Hematopoietic multipotent progenitor cell treated with erythropoietin and hydrocortisone succinate and interleukin-3 and kit ligand, for 4 days (in vitro differentiated cells): Measurements from ENCODE around the gene ADD1.
A peak's percentile ranks its signal among the peaks of the same experiment; 100 is the strongest.

Source experiments
- DNase-seq: peaks from one replicate; pipeline ENCODE4 v3.0.0-alpha.2; 2015

The ADD1 gene

DNA sequence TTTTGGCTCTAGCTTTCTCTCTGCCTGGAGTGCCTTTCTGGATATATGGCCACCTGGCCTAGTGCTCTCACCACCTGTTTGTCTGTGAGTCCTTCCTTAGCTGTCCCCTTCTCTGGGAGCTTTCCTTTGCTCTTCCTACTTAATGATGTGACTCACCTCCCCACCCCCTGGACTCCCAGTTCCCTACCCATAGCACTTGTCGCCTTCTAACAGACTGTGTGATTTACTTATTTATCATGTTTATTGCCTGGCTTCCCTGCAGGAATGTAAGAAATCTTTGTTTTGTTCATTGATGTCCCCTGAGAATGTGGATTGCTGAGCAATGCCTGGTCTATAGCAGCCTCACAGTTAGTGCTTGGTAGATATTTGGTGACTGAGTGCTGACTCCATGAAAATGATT is 18.9 kb downstream of the ADD1 start:
- DNase-seq, result no peak

GRCh38 chr4:2863649-2864048 is 20.0 kb downstream of the ADD1 start:
- no peak for DNase-seq

- no peak for DNase-seq
These were observed 21.6 kb downstream of the ADD1 start for GRCh38 chr4:2865196-2865780.

DNA sequence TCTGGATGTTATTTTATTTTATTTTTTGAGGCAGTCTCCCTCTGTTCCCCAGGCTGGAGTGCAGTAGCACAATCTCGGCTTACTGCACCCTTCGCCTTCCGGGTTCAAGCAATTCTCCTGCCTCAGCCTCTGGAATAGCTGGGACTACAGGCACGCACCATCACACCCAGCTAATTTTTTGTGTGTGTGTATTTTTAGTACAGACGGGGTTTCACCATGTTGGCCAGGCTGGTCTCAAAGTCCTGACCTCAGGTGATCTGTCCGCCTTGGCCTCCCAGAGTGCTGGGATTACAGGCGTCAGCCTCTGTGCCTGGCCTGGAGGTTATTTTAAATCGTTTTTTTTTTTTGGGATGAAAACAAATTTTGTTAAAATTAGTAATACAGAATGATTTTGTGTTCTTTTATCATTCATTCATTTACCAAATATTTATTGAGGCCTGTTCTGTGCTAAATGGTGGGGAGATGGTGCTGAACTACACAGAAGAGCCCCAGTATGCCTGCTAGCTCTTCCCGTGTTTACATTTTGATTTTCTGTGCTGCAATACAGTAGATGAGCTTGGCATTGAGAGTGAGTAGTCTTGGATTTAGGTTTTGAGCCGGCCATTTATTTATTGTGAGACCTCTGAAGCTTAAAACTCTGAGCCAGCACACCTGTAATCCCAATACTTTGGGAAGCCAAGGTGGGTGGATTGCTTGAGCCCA is 22.7 kb downstream of the ADD1 start:
- no peak for DNase-seq

DNA sequence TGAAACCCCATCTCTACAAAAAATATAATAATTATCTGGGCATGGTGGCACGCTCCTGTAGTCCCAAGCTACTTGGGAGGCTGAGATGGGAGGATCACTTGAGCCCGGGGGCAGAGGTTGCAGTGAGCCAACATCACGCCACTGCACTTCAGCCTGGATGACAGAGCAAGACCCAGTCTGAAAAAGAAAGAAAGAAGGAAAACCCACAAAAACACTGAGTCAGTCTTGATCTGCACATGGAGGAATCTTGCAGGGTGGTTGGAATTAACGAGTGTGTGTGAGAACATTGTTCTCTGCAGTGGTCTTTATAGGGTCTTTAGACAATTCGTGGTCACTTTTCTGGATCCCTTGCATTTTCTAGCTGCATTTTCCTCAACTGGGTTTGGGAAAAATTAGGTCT is 23.2 kb downstream of the ADD1 start:
- no peak for DNase-seq

DNA sequence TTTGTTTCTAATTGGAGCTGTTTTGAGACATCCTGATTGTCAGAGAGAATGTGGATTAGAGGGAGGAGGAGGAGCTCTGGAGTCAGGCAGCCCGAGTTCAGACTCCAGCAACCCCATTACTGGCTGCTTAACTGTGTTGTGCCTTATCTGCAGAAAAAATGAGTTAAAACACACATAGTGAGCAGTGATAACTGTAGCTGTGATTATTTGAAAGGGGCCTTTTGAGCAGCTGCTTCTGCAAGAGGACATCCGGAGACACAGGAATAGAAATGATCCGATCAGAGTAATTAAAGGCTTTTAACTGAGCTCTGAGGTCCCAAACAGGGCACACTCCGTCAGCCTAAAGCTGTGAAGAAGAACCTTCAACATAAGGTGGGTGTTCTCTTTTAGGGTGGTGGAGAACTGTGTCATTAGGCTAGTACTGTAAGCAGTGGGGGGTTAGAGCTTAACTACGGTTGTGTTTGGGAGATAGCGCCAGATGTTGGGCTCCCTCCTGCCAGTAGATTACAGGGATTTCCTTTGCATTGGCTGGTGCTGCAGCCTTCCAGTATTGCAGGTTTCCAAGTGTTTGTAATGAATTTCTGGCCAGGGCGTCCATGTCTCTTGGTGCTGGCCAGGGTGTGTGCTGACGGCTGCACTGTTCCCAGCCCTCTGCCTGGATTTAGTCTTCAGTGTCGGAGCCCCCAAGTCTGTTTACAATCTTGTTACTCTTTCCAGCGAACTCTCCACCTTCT is 24.3 kb downstream of the ADD1 start:
- peak; percentile 92 for DNase-seq

GRCh38 chr4:2868877-2869487 is 25.3 kb downstream of the ADD1 start:
- DNase-seq, result no peak

GRCh38 chr4:2869659-2870058 is 26.0 kb downstream of the ADD1 start:
- DNase-seq, result no peak

DNA sequence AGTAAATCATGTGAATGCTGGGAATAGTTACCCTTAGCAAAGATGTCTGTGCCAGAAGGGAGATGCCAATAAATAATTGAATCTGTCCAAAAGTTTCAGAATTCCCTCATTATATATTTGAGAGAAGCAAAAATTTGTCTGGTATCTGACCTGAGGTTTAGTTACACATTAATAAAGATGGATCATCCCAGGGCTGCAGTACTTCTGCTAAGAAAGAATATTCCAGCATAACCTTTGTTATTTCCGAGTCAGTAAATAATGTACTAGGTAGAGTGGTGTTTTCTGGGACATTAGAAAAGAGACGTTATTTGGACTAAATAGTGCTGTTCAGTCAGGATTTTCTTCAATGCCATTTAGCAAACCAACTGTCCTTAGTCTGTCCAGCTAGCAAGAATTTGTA is 26.4 kb downstream of the ADD1 start:
- no peak for DNase-seq

DNA sequence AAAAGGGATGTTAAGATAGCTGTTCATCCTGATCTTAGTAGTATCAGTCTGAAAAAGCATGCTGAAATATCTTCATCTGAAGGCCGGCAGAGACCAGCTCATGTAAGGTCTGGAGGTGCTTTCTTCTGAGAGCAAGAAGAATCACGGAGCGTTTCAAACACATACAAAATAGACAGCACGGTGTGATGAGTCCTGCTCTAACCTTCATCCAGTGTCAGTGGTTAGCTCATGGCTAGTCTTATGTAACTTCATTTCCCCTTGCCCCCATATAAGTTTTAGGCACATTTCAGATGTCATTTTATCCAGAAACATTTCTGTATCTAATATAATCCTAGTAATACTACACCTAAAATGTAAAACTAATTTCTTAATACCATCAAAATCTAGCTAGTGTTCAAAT is 27.8 kb downstream of the ADD1 start:
- no peak for DNase-seq

- DNase-seq, result peak; percentile 51
These were observed 28.3 kb downstream of the ADD1 start for GRCh38 chr4:2871911-2872310.

DNA sequence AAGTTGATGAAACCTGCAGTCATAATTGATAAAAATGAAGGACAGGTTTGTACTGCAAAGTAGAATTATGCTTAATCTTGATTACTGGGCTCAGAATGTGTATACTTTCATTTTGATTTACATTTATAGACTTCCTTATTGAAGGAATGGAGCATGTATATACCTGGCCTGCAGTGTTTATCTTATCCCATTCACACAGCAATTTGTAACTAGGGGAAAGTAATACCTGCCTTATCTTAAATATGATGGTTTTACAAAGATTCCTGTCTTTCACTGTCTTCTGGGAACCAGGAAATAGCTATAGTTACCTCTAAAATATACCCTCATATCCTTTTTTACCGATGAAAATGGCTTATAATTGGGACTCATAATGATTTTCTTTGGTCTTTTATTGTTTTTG is 29.7 kb downstream of the ADD1 start:
- DNase-seq, result no peak

GRCh38 chr4:2874861-2875260 is 31.2 kb downstream of the ADD1 start:
- no peak for DNase-seq

GRCh38 chr4:2875556-2875955 is 31.9 kb downstream of the ADD1 start:
- DNase-seq, result no peak

- no peak for DNase-seq
These were observed 34.7 kb downstream of the ADD1 start for GRCh38 chr4:2878346-2878745.

GRCh38 chr4:2879026-2879425 is 35.4 kb downstream of the ADD1 start:
- DNase-seq, result no peak

DNA sequence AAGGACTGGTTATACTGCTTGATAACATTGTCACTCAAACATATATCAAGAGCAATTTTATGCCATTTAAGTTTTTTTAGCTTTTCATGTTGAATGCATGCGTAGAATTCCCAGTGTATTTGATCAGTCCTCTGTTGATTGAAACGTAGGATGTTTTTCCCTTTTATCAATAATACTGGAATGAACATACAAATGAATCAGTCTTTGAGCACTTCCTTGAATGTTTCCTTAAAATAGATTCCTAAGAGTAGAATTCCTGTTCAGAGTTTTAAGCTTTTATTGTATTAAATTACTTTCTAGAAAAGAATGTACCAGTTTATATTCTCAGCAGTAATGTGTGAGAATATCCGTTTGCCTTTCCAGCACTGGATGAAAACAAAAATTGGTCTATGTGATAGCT is 37.8 kb downstream of the ADD1 start:
- no peak for DNase-seq

- no peak for DNase-seq
These were observed 38.7 kb downstream of the ADD1 start for GRCh38 chr4:2882341-2882740.

- no peak for DNase-seq
These were observed 42.5 kb downstream of the ADD1 start for GRCh38 chr4:2886161-2886560.

- no peak for DNase-seq
These were observed 43.0 kb downstream of the ADD1 start for GRCh38 chr4:2886622-2887021.

- DNase-seq, result no peak
These were observed 43.7 kb downstream of the ADD1 start for GRCh38 chr4:2887343-2887742.

DNA sequence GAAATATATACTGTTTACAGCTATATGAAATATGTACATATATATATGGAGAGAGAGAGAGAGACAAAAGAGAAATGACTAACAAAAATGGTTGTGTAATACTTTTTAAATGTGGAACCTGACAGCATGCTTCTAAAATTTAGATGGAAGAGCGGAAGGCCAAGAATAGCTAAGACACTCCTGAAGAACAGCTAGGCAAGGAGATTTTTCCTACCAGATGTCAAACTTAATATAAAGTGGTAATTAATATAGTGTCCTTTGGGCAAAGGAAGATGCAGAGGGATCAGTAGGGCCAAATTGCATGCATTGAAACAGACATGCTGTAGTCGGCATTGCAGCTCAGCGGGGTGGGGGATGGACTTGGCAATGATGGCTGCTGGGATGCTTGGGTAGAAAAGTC is 45.2 kb downstream of the ADD1 start:
- no peak for DNase-seq

- no peak for DNase-seq
These were observed 47.6 kb downstream of the ADD1 start for GRCh38 chr4:2891294-2891693.

DNA sequence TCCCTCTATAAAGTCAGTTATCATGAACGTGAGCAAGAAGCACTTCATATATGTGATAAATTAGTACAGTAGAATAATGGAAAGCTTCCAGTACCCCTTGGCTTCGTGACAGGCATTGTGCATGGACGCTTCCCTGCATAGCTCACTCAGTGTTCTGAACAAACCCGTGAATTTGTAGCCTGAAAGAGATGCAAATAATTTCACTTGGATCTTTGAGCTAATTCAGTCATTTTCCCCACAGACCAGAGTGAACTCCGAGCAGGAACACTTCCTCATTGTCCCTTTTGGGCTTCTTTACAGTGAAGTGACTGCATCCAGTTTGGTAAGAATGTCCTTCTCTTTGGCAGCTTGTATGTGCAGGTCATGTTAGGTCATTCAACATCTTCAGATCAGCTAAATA is 50.1 kb downstream of the ADD1 start:
- no peak for DNase-seq
